Activated CD4-positive, CD25-positive, alpha-beta regulatory T cell (primary cell): Measurements from ENCODE around the gene CYBA.

Experiments used
- DNase-seq, 4 experiments: peaks; one replicate each; lab custom pipeline; 2025; lab: John Stamatoyannopoulos, UW

CYBA gene

DNA sequence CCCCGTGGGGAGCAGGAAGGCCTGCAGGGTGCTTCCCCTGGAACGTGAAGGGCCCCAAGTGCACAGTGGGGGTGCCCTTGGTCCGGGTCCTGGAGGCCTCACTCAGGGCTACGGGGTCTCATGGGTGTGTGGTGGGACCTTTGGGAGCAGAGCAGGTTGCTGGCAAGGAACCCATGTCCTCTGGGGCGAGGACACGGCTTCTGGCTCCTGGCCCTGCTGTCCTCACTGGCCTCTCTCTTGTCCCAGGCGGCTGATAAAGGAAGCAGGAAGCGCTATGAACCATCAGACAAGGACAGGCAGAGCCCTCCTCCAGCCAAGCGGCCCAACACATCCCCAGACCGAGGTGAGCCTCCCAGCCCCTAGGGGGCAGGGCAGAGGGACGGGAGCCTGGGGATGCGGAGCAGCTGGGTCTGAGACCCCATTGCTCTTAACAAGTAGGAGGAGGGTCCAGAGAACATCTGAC lies 22.3 kb downstream of the CYBA start:
- DNase-seq: no peak

DNA sequence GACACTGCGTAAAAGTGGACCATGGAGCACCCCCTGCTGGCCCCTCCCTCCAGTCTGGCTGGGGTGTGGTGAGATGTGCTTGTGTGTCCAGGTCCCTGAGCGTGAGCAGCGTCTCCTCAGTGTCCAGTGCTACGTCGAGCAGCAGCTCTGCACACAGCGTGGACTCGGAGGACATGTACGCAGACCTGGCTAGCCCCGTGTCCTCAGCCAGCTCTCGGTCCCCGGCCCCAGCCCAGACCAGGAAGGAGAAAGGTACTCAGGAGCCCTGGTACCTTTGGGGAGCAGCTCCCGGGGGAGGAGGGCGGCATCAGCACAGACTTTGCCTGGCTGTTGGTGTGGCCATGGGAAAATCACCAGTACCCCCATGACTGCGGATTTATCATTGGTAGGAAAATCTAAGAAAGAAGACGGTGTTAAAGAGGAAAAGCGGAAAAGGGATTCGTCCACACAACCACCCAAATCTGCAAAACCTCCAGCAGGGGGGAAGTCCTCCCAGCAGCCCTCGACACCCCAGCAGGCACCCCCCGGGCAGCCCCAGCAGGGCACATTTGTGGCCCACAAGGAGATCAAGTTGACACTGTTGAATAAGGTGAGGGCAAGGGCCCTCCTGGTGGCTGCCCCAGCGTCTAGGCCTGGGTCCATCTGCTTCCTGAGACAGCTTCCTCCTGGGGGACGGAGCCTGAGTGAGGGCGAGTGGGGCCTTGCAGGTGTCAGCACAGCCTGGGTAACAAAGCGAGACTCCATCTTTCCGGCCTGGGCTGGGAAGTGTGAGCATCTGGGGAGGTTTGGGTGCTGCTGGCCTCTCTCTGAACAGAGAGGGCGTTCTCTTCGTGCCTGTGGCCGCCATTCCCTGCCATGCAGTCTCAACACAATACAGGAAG lies 23.1 kb downstream of the CYBA start:
- no peak for DNase-seq

DNA sequence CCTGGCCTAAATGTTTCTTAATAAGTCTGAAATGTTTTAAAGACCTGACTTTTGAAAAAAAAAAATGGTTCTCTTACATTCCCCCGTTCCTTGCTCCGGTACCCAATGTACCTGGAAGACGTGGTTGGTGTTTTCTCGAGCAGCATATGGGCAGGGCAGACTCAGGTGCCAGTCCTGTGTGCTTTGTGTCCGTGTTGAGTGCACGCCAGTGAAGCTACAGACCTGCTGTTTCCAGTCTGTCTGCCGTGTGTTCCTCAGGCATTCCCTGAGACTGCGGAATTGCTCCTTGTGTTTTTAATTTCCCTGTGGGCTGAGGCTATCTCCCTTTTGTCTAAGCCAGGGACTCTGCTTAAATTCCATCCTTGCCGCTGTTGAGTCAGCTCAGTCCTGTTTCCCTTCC lies 24.2 kb downstream of the CYBA start:
- no peak for DNase-seq

DNA sequence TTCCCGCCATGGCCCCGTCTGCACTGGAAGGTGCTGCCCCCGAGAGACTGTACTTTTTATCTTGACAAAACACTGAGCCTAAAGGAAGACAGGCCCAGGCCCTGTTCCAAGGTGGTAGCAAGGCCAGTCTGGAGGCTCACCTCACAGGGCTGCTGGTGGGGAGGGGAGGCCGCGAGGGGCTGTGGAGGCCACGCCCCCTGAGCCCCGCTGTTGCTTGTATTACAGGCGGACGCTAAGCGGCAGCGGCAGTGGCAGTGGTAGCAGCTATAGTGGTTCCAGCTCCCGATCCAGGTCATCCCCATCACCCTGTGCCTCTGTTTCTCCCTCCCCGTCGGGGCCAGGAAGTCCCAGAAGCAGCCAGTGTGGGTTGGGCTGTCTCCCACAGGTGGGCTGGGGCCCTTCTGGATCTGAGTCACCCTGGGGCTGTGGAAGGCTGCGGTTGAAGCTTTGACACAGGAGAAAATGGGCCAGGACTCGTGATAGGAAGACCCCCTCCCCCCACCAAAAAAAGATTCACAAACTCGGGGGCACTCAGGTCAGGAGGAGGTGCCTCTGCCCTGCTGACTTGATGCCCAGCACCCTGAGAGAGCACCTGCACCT lies 25.8 kb downstream of the CYBA start:
- DNase-seq: no peak

DNA sequence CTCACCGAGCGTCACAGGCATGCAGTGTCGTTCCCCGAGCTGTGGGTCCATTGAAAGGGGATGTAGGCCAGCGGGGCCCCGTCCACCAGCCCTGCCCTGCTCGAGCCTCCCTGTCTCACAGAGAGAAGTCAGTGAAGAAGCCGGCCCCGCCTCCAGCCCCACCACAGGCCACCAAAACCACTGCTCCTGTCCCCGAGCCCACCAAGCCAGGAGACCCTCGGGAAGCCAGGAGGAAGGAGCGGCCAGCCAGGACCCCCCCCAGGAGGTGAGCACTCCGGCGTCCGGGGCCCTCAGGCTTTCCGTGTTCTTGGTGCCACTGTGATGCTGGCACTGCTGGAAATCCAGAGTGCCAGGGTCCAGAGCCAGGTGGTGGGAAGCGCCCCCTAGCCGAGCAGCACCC lies 26.4 kb downstream of the CYBA start:
- DNase-seq: no peak

DNA sequence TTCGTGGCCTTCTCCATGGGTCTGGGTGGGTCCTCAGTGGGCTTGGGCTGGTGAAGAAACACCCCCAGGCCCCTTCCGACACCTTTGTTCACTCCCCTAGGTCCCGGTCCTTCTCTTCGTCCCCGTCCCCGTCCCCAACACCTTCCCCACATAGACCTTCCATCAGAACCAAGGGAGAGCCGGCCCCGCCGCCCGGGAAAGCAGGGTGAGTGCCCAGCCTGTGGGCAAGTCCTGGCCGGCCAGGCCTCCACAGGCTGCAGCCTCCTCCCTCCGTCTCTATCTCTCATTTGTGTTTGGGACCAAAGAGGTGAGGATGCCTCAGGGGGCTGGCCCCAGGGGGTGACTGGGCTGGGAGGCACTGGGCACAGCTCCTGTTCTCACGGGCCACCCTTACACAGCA lies 27.0 kb downstream of the CYBA start:
- no peak for DNase-seq

DNA sequence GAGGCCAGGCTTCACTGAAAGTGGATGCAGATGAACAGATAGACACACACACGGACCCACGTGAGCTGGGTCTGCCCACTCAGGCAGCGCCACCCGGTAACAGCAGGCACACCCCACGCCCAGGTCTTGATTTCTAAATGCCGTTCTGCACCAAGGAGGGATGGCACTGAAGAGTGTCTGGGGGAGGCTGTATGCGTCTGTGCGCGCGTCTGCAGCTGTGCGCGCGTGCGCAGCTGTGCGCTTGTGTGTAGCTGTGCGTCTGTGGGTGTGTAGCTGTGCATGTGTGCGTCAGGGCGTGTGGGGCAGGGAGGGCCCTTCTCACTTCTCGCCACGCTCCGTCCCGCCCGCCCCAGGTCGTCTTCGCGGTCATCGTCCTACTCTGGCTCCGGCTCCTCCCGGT lies 28.0 kb downstream of the CYBA start:
- no peak for DNase-seq

DNA sequence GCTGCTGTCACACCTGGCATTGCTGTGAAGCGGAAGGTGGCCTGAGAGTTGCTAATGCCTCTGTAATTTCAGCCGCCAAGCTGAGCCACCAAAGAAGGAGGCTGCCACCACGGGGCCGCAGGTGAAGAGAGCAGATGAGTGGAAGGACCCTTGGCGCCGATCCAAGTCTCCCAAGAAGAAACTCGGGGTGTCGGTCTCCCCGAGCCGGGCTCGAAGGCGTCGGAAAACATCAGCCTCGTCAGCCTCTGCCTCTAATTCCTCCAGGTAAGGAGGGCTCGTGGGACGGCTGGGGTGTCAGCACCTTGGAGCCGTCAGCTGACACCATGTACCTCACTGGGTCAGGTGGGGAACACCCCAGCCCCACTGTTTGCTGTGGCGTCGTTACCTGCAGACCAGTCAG lies 28.7 kb downstream of the CYBA start:
- no peak for DNase-seq

DNA sequence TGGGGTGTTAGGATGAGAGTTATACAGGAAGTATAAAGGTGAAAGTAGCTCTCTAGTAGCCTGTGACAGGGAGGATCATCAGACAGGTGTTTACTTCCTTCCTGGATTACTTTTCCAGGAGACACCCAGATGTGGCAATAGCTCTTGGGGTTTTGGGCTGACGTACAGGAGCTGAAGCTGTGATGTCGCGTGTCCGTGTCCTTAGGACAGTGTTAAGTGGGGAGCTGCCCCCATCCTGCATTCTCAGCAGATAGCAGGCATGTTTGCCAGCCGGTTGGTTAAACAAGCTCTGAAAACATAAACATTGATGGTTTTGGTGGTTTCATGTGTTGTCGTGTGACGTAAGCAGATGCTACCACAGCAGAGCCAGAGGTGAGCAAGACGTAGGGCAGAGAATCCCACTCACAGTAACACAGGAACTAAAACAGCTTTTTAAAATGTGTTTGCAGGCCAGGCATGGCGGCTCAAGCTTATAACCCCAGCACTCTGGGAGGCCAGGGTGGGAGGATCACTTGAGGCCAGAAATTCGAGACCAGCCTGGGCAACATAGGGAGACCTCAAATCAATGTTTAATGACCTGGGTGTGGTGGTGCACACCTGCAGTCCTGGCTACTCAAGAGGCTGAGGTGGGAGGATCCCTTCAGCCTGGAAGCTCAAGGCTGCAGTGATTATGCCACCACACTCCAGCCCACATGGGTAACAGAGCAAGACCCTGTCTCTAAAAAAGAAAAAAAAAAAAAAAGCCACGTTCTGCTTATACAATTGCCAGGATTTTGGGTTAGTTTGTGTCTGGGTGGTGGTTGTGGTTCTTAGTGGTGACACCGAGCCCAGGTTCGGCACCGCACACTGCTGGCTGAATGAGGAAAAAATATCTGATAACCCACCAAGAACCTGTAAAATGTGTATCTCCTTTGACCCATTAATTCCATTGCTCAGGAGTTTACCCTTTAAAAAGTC lies 30.7 kb downstream of the CYBA start:
- DNase-seq: peak in 1 of 4 experiments; percentile 28

DNA sequence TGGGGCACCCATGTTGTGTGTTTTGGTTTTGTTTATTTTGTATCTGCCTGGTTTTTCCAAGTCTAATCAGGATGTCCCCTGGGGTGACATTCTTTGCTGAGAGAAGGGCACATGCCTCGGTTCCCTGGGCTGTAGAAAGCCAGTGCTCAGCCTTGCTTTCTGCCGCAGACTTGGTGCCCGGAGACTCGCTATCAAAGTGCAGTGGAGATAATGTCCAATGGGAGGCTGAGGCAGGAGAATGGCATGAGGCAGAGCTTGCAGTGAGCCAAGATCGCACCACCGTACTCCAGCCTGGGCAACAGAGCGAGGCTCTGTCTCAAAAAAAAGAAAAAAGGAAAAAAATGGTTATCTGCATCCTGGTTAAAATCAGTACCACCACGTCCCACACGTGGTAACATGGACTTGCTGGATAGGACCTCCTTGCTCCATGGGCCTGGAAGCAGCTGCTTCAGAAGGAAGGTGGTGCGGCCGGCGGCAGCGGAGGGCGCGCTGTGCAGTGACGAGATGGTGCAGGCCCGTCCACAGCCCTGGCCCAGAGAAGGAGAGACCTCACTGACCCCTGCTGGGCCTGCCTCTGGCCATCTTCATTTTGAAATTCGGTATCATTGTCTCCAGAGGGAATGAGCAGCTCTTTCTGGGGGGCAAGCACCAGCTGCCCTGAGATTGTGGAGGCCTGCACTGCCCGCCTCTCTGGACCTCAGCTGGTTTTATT lies 31.7 kb downstream of the CYBA start:
- no peak for DNase-seq

DNA sequence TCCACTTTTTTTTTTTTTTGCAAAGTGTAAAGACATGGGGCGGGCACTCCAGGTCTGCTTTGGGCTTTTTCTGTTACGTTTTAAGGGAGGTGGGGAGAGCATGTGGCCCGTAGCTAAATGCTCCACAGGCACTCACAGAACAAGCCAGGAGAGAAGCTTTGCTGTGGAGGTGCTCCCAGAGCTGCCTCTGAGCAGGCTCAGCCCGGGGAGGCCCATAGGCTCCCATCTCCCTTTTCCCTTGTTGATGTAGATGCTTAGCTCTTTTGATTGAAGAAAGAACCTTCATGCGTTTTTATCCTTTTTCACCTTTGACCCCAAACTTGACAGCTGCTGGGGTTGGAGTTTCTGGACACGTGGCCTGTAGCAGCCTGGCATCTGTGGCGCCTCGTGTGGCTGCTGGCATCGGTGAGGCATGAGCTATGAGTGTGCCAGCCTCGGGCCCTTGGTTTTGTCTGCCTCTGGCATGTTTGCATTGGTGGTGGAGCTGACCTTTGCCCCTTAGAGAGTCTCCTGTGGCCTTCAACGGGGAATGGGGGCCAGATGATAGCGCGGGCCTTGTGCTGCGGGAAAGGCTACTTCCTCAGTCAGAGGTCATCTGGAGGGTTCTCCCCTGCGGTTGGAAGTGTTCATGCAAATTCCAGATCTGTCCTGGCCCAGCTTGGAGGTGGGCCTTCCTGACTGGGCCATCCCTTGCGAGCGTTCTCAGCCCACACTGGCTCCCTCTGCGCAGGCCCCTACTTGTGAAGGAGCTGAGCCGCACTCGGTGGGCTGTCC lies 32.5 kb downstream of the CYBA start:
- DNase-seq: no peak

DNA sequence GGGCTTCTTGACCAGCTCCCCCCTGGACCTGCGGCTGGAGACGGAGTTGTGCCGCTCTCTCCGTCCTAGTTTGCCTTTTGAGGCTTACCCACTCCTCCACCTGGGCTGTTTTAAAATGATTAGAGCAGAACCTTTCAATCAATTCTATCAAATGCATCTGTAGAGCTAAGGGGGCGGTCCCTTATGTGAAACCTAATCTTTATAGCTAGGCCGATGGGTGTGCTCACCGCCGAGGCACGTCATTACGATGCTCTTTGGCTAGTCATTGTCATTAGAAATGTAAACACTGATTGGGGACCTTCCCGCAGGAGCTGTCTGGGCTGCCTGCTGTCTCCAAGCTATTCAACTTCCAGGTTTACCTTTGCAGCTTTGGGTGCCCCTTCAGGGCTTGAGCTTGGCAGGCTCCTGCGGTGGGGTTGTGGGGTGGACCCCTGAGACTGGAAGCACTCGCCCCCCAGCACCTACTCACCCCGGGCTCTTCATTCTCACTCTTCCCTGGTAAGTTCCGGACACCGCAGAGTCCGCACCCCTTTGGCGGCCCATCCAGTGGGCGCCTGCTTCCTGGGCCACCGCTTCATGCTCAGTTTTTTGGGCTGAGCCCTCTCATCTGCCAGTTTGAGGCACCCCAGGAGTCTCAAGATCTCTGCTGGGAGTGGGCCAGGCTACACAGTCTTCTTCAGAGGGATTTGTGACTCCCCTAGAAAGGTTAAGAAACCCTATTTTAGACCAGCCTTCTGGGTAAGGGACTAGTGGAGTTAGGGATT lies 33.4 kb downstream of the CYBA start:
- no peak for DNase-seq

DNA sequence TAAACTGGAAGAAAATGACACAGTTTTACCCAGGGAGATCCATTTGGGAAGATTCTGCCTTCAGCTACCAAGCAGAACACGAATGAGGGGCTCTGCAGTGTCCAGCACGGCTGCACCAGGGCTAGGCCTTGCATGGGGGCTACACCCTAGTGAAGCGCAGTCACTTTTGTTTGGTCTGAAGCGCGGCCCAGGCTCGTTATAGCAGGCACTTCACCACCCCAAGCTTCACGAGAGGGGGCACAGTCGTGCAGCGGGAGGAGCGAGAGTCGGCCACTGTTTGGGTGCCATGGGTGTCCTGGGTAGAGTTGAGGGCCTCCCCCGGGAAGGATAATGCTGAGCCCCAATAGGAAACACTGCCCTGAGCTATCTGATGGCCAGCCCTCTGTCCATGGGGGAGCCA lies 34.1 kb downstream of the CYBA start:
- no peak for DNase-seq

DNA sequence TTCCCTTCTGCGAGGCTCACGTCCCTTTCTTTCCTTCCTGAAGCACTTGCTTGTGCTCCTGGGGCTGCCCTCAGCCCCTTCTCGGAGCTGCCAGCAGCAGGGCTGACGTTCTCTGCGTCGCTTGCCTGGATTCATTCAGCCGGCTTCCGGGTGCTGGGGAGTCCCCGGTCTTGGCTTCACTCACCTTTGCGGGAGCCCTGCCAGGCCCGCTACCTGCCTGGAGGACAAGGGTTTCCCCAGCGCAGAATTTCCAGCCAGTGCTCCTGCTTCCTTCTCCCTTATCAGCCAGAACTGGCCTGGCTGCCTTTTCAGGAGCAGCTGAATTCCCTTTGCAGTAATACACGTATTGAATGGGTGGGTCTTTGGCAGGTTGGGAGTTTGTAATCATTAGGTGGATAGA lies 34.5 kb downstream of the CYBA start:
- no peak for DNase-seq

DNA sequence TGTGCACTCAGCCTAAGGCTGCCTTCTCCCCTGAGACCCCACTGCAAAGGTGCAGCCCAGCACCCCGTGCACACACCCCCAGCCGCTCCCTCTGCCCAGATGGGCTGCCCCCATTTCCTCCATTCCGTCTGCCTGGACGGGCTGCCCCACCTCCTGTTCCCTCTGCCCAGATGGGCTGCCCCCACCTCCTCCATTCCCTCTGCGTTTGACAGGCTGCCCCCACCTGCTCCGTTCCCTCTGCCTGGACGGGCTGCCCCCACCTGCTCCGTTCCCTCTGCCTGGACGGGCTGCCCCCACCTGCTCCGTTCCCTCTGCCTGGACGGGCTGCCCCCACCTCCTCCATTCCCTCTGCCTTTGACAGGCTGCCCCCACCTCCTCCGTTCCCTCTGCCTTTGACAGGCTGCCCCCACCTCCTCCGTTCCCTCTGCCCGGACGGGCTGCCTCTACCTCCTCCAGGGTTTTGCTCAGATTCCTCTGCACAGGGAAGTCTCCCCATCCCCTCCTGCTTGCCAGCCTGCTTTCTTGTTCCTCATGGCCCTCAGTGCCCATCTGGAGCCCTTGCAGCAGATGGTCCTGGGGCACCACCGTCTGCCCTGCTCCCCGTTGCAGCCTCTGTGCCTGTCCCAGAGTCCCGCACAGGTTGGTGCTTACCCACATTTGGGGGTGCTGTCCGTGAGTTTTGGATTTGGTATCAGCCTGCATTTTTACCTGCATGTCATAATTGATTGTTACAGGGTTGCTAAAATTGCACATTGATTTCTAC lies 35.9 kb downstream of the CYBA start:
- DNase-seq: no peak

DNA sequence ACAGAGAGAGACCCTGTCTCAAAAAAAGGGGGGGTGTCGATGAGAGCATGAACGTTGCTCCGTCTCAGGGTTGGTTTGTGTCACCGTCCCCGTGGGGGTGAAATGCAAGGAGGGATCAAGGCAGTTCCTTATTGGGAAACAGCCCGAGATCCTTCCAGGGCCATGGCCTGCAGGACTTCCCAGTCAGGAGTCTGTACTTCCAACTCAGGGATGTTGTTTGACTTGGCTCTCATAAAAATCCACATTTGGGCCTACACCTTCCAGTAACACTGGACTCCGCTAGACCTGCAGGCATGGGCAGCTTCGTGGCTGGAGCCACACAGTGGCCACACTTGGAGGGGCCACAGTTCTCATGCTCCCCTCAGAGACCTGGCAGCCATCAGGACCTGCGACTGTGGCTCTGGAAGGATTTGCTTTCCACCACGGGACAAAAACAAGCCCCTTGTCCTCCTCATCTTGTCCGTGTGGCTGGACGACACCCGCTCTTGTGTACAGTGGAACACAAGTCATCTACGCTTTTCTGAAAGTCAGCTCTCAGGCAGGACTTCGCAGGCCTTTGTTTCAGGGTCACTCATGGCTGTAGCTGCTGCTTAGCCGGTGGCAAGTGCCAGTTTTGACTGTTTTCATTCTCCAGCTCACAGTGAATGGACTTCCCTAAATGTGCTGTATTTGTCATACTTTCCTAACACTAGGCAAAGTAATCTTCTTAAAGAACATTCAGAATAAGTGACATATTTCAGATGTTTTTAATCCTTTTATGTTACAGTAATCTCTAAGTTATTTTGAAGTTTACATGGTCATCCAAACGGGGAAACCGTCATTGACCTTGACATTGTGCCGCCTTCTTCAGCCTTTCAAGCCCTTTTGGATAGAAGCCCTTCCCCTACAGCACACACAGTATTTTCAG lies 36.7 kb downstream of the CYBA start:
- no peak for DNase-seq

DNA sequence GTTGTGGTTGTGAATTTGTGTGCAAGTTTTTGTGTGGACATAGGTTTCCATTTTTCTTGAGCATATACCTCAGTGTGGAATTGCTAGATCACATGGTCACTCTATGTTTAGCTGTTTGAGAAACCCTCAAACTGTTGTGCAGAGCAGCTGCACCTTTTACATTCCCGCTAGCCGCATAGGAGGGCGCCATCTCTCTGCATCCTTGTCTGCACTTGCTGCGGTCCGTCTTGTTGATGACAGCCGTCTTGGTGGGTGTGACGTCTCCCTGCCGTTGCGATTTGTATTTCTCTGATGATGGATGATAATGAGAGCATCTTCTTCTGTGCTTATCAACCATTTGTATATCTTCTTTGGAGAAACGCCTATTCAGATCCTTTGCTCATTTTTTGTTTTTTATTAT lies 37.6 kb downstream of the CYBA start:
- DNase-seq: no peak
